Measurements from ENCODE around the gene ATG7.

DNA sequence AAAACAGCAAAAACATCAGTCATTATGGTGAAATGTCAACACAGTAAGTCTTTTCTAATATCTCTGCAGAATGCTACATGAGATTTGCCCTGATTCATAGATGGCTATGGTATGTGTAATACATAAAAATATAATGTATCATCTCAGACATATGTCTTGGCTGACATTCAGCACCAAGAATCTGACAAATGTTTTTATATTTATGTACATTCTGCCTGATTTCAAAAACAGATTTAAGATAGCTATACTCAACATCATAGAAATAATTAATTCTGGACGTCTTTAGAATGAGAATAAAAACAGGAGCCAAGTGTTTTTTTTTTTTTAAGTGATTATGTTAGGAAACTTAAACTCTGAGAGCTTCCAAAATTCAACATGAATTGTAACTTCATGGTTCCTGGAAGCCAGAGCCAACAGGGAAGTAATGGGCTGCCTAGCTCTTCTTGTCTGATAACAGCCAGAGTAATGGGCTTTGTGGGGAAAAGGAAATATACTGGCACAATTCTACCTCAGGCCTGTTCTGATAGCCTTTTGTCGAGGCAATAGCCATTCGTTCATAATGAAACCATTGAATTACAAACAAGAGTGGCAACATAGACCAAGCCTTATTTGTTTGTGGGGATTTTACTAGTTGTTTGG lies 187.1 kb downstream of the ATG7 start:
- TF ChIP-seq POLR2AphosphoS5 (IDR thresholded peaks at IDR 0.05; ENCODE audit: borderline replicate concordance, low read depth, low read length): no peak
- TF ChIP-seq EZH2 (IDR thresholded peaks at IDR 0.05): no peak

Data from SK-N-MC (cell line).